Stimulated activated CD8-positive, alpha-beta memory T cell treated with anti-CD3 and anti-CD28 coated beads, Interleukin-12 subunit alpha, Interleukin-12 subunit beta, amount 100 ng/mL, for 1 hour (primary cell): ENCODE results near the gene RASL10B.

Experiments
- DNase-seq: peaks from one replicate; pipeline ENCODE4 v3.0.0-alpha.2; 2020; ENCODE audit warnings: low read depth

RASL10B gene

DNA sequence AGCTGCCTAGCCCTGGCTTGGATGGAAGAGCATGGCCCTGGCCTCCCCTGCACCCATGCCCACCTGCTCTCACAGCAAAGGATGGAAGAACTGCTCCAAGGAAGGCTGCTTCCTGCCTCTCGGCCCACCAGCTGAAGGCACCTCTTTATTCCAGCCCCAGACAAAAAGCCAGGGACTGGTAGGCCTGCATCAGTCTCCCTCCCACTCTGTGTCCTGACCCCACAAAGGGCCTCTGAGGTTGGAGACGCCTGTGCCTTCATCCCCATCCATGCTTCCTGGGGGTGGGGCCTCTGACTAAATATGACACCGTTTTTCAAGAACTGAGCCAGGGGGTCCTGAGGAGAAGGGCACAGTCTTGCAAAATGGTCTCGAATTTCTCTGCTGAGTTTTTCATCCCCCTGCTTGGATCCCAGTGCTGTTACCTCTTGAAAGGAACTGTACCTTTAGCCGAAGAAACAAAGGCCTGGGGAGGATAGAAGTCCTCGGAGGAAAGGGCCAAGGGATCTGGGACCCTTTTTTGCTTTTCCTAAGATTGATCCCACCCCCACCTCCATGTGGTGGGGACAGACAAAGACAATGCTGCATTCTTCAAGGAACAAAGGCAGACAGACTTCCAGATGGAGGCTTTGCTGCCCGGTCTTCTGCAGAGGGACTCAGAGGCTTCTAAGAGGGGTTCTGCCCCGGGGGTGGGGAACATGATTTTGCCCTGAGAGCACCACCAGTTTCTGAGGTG lies 34.5 kb downstream of the RASL10B start:
- no peak for DNase-seq

DNA sequence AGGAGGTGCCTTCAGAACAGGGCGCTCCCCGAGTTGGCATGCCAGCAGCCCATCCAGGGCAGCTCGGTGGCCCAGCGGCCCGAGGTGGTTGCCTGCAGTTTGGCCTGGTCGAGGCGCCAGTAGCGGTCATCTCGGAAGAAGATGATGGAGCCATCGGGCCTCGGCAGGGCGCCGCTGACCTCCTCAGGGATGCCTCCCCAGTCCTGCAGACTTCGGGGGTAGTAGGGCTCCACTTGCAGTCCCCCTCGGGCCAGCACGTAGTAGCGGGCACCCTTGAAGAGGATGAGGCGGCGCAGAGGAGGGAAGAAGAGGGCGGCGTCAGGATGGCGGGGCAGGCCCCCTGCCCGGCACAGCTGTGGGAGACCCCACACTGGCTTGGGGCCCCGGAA lies 35.0 kb downstream of the RASL10B start:
- no peak for DNase-seq

DNA sequence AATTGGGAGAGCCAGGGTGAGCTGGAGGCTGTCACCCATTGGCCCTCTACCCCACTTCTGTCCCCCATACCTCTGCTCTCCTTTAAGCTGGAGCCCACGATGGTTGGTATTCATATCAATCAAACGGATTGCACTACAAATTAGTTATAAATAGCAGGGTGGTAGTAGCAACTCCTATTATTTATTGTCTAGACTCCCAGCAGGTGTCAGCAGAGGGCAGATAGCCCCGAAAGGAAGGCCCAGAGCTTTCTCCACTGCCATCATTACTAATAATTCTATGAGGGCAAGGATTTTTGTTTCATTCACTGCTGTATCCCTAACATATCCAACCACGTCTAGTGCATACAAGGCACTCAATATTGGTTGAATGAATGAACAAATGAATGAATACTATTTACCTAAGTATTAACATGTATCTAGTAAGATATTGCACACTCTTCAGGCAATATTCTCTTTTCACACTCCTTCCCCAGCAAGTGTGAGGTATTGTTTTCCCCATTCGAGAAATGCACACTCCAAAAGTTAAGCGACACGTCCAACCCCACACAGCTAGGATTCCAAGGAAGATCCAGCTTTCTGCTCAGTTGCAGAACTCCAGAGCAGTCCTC lies 35.6 kb downstream of the RASL10B start:
- DNase-seq = no peak

GRCh38 chr17:35768797-35769196 lies 37.4 kb downstream of the RASL10B start:
- DNase-seq = no peak

GRCh38 chr17:35769895-35770486 lies 38.6 kb downstream of the RASL10B start:
- DNase-seq = no peak

- no peak for DNase-seq
These were observed 41.7 kb downstream of the RASL10B start for GRCh38 chr17:35773129-35773528.

GRCh38 chr17:35773679-35774425 lies 42.4 kb downstream of the RASL10B start:
- no peak for DNase-seq

GRCh38 chr17:35774499-35774898 lies 43.1 kb downstream of the RASL10B start:
- no peak for DNase-seq

DNA sequence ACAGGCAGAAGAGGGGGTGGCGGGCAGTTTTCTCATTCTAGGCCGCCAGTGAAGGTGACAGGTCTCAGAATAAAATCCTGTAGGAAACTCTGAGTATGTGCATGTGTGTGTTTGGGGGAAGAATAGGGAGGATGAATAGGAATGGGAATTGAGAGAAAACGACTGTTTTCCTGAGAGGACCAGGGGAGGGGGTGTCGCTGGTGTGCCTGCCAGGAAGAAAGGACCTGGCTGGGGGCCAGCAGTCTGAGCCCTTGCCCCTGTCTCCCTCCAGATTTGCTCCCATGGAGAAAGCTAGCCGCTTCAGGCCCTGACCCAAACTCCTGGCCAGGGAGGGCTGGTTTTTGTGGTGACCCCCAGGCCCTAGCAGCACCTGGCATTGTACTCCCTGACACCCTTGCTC lies 43.6 kb downstream of the RASL10B start:
- DNase-seq = no peak

DNA sequence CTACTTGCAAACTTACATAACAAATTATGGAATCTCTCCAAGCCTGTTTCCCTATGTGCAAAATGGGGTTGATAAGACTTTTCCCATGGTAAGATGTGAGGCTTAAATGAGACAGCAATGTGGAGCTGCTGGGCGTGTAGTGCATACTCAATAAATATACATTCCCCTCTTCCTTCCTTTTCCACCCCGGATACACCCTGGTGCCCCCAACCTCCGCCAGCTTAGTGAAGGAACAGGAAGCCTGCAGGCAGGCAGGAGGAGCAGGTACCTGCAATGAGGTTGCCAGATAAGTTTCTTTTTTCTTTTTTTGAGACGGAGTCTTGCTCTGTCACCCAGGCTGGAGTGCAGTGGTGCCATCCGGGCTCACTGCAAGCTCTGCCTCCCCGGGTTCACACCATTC lies 44.1 kb downstream of the RASL10B start:
- DNase-seq = no peak

GRCh38 chr17:35778641-35779196 lies 47.3 kb downstream of the RASL10B start:
- no peak for DNase-seq

- DNase-seq = no peak
These were observed 49.5 kb downstream of the RASL10B start for GRCh38 chr17:35780950-35781349.

GRCh38 chr17:35784895-35785294 lies 53.5 kb downstream of the RASL10B start:
- DNase-seq = no peak

DNA sequence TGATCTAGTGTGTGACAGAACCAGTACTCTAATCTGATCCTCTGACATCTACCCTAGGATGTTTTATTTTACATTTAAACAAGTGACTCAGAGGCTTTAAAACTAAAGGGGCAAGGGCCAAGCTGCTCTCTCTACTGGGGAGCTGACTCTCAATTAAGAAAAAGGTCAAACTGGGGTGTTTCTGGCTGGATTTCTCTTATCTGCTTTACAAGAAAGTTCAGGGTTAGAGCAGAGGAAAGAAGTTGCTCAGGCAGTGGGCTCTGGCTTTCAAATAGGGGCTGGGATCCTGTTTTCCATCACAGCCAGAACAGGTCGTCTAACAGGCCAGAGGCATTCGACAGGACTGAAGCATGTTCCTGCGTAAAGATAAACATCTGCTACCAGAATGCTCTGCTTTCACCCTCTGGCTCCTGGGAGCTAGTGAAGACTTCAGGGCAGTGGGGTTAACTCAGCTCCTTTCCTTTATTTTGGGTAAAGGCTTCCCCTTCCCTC lies 55.5 kb downstream of the RASL10B start:
- DNase-seq = no peak

DNA sequence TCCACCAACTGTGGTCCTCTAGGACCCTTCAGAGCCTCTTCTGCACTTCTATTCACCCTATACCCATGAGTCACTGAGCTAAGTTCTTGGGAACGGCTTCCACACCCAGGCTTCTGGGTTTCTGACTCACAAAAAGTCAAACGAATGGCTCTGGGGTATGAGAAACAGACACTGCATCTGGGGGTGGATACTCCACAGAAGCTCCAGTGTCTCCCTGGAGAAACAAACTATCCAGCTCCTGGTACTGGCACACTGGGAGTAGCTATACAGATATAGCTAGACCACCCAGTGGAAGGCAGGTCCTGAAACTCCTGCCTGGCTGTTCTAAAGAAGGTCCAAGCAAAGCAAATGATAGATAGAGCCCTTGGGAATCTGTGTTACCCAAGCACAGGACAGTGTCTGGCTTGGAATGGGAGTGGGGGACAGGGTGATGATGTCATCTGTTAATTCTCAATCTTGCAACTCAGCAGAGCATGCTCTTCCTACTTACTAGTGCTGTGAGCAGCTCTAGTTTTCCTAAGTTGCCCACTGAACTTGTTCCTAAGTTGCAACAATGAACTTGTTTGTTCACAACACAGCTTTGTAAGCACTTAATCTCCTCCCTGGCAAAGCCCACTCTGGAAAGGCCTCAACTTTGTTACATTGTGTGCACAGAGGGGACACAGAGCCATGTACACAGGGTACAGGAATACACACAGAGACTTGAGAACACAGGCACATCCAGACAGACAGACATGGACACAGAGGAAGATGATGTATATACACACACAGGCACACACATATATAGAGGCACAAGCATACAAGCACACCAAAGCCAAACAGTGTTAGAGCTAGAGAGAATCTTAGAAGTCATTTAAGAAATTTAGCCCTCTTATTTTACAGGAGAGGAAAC lies 57.3 kb downstream of the RASL10B start:
- DNase-seq = no peak

- DNase-seq = no peak
These were observed 59.4 kb downstream of the RASL10B start for GRCh38 chr17:35790841-35791240.

- no peak for DNase-seq
These were observed 60.4 kb downstream of the RASL10B start for GRCh38 chr17:35791681-35792350.
